ENCODE data around the gene THSD7B. TPM values are rescaled to one million over a fixed set of nuclear protein-coding genes. Genes with fewer than 3 reads are reported as not detected.

Gene THSD7B
- total RNA-seq, 2 donors from 2014 or later: 0.51 to 5.4 TPM

- H3K27me3 ChIP-seq (replicated peaks; ENCODE audit: insufficient read depth): no peaks in the 10 kb centered on the region
- no peak overlapping the region for H3K27ac ChIP-seq
- no peak for TF ChIP-seq POLR2A (IDR thresholded peaks at IDR 0.05)
- TF ChIP-seq POLR2AphosphoS5 (IDR thresholded peaks at IDR 0.05): no peak
- TF ChIP-seq CTCF (IDR thresholded peaks at IDR 0.05): no peak
- H3K4me3 ChIP-seq: no peak overlapping the region
- no peaks in the 10 kb centered on the region for H3K4me1 ChIP-seq (replicated peaks)
- 78% methylated on average over 4 of the region's 4 CpGs for WGBS
- intact Hi-C loops (cut with DNase I): no loop called here
- DNase-seq (ENCODE audit: low spot score): no peak
- no peaks in the 10 kb centered on the region for H3K36me3 ChIP-seq
- H3K9me3 ChIP-seq: no peaks in the 10 kb centered on the region
Measured at GRCh38 chr2:137155356-137156104, 390.2 kb downstream of the THSD7B start.

GRCh38 chr2:137156221-137156844 is 391.0 kb downstream of the THSD7B start:
- H3K36me3 ChIP-seq: no peaks in the 10 kb centered on the region
- H3K4me3 ChIP-seq: no peak overlapping the region
- intact Hi-C loops (cut with DNase I): no loop called here
- no peaks in the 10 kb centered on the region for H3K9me3 ChIP-seq
- no peaks in the 10 kb centered on the region for H3K27me3 ChIP-seq (replicated peaks; ENCODE audit: insufficient read depth)
- no peaks in the 10 kb centered on the region for H3K4me1 ChIP-seq (replicated peaks)
- 81% methylated on average over 4 of the region's 4 CpGs for WGBS
- no peak overlapping the region for H3K27ac ChIP-seq
- no peak for DNase-seq (ENCODE audit: low spot score)
- TF ChIP-seq CTCF (IDR thresholded peaks at IDR 0.05): no peak
- TF ChIP-seq POLR2AphosphoS5 (IDR thresholded peaks at IDR 0.05): no peak
- TF ChIP-seq POLR2A (IDR thresholded peaks at IDR 0.05): no peak

GRCh38 chr2:137157851-137158250 is 392.5 kb downstream of the THSD7B start:
- Histone ChIP-seq H3K27me3 (replicated peaks; ENCODE audit: insufficient read depth) (no peaks in the 10 kb centered on the region), H3K27ac (no peak overlapping the region), H3K4me1 (replicated peaks) (no peaks in the 10 kb centered on the region), H3K9me3 (no peaks in the 10 kb centered on the region), H3K36me3 (no peaks in the 10 kb centered on the region), H3K4me3 (no peak overlapping the region)
- TF ChIP-seq POLR2AphosphoS5 (IDR thresholded peaks at IDR 0.05): no peak
- TF ChIP-seq POLR2A (IDR thresholded peaks at IDR 0.05): no peak
- TF ChIP-seq CTCF (IDR thresholded peaks at IDR 0.05): no peak
- intact Hi-C loops (cut with DNase I): no loop called here
- WGBS: 88% methylated on average over 1 of the region's 1 CpG
- DNase-seq (ENCODE audit: low spot score): no peak

GRCh38 chr2:137161250-137161649 is 395.9 kb downstream of the THSD7B start:
- Histone ChIP-seq H3K27ac (no peak overlapping the region), H3K4me3 (no peak overlapping the region), H3K27me3 (replicated peaks; ENCODE audit: insufficient read depth) (no peaks in the 10 kb centered on the region), H3K36me3 (no peaks in the 10 kb centered on the region), H3K9me3 (no peaks in the 10 kb centered on the region), H3K4me1 (replicated peaks) (no peaks in the 10 kb centered on the region)
- intact Hi-C loops (cut with DNase I): no loop called here
- no peak for DNase-seq (ENCODE audit: low spot score)
- TF ChIP-seq CTCF (IDR thresholded peaks at IDR 0.05) (no peak), POLR2AphosphoS5 (IDR thresholded peaks at IDR 0.05) (no peak)

- WGBS: 63% methylated on average over 4 of the region's 4 CpGs
Measured at GRCh38 chr2:137165968-137166367, 400.6 kb downstream of the THSD7B start.

More at GRCh38 chr2:137165968-137166367, 400.6 kb downstream of the THSD7B start:
- H3K4me3 ChIP-seq: no peak overlapping the region
- H3K36me3 ChIP-seq: no peaks in the 10 kb centered on the region
- TF ChIP-seq CTCF (IDR thresholded peaks at IDR 0.05) (no peak), POLR2AphosphoS5 (IDR thresholded peaks at IDR 0.05) (no peak), POLR2A (IDR thresholded peaks at IDR 0.05) (no peak)
- intact Hi-C loops (cut with DNase I): no loop called here
- H3K4me1 ChIP-seq (replicated peaks): no peaks in the 10 kb centered on the region
- no peak for DNase-seq (ENCODE audit: low spot score)
- H3K27ac ChIP-seq: no peak overlapping the region
- no peaks in the 10 kb centered on the region for H3K9me3 ChIP-seq
- no peaks in the 10 kb centered on the region for H3K27me3 ChIP-seq (replicated peaks; ENCODE audit: insufficient read depth)

Data from prostate gland (tissue), 2 donors.